Epithelial cell of proximal tubule (primary cell): ENCODE results near the gene APLN. TPM values are rescaled to one million over a fixed set of nuclear protein-coding genes. Genes with fewer than 3 reads are reported as not detected.

Experiments used
- DNase-seq: peaks from one replicate; pipeline ENCODE4 v3.0.0-alpha.2; 2011; ENCODE audit warnings: low read depth
- H3K4me3 ChIP-seq: 2 replicates; pipeline ENCODE4 v1.5.1; 2011; ENCODE audit warnings: low read depth, mild to moderate bottlenecking, low read length
- total RNA-seq: library from RNA; depleted of rRNA; stranded (reverse); fragments of >200 nt; gene quantifications from 2 replicates; pipeline ENCODE4 v1.2.3, GENCODE V29; 2015
- TF ChIP-seq, protein P1 (sequence below): conservative IDR thresholded peaks from 2 replicates; pipeline ENCODE4 v1.5.1; 2012; ENCODE audit warnings: low read depth, mild to moderate bottlenecking, low read length

APLN gene
- total RNA-seq, 1 donor from 2014 or later = 1.8 TPM

DNA sequence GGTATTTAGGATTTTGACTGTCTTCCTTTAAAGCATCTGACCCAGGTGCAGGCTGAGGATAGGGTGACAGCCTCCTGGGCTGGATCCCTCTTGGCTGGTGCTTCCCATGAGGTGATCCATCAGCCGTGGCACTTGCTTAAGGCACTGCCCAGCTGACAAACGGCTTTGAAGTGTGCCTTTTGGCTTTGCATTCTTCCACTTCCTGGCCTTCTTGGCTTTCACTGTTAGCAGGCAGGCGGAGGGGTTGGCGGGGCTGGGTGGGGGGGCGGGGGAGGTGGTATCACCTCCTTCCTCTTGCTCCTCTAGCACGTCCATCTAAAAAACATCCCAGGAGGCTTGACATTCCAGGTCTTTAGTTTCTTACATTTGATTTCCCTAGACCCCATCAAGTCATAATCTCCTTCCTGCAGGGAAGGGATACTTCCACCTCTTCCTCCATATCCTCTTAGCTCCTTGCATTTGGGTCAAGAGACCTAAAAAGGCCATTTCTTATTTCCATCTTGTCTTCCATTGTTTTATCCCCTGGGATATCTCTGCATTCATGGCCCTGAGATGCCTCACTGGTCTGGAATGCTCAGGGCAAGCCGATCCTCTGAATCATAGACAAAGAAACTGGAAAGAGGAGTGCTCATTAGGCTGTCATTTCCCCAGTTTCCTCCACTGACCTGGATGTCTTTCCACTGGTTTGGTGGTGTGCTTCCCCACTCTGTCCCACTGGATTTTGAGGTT is 11.3 kb upstream of the APLN start:
- TF ChIP-seq, protein P1, sequence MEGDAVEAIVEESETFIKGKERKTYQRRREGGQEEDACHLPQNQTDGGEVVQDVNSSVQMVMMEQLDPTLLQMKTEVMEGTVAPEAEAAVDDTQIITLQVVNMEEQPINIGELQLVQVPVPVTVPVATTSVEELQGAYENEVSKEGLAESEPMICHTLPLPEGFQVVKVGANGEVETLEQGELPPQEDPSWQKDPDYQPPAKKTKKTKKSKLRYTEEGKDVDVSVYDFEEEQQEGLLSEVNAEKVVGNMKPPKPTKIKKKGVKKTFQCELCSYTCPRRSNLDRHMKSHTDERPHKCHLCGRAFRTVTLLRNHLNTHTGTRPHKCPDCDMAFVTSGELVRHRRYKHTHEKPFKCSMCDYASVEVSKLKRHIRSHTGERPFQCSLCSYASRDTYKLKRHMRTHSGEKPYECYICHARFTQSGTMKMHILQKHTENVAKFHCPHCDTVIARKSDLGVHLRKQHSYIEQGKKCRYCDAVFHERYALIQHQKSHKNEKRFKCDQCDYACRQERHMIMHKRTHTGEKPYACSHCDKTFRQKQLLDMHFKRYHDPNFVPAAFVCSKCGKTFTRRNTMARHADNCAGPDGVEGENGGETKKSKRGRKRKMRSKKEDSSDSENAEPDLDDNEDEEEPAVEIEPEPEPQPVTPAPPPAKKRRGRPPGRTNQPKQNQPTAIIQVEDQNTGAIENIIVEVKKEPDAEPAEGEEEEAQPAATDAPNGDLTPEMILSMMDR = no peak
- peak; percentile 42 for DNase-seq
- no peak overlapping the region for H3K4me3 ChIP-seq

GRCh38 chrX:129663171-129663570 is 8.4 kb upstream of the APLN start:
- no peak overlapping the region for H3K4me3 ChIP-seq
- no peak for DNase-seq
- TF ChIP-seq, protein P1 = no peak

- TF ChIP-seq, protein P1 = no peak
- H3K4me3 ChIP-seq = no peak overlapping the region
- no peak for DNase-seq
These were observed 6.6 kb upstream of the APLN start for GRCh38 chrX:129661369-129661768.

GRCh38 chrX:129659861-129660260 is 5.1 kb upstream of the APLN start:
- H3K4me3 ChIP-seq = no peak overlapping the region
- TF ChIP-seq, protein P1 = no peak

DNA sequence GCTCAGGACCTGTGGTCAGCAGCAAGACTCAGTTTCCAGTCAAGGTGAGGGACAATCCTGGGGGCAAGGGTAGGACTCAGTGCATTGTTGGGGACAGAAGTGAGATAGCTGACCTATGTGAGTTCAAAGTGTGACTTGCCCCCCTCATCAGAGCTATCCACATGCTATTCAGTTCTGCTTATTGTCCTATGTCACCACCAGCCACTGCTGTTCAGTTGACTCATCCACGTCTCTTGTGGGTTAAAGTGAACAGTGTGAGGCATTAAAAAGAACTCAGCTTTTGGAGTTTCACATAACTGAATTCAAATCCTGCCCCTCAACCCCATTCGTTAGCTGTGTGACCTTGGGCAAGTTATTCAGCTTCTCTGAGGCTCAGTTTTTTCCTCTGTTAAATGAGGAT is 4.4 kb upstream of the APLN start:
- no peak overlapping the region for H3K4me3 ChIP-seq
- TF ChIP-seq, protein P1 = no peak
- DNase-seq = no peak

More at GRCh38 chrX:129659861-129660260, 5.1 kb upstream of the APLN start:
- DNase-seq = no peak

DNA sequence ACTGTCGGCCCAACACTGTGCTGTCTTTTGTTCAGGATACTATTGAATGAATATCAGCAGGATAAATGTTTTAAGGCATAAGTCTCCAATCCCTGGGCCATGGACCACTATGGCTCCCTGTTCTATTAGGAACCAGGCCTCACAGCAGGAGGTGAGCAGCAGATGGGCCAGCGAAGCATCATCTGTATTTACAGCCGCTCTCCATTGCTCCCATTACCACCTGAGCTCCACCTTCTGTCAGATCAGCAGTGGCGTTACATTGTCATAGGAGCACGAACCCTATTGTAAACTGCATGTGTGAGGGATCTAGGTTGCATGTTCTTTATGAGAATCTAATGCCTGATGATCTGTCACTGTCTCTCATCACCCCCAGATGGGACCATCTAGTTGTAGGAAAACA is 3.7 kb upstream of the APLN start:
- H3K4me3 ChIP-seq = no peak overlapping the region
- no peak for DNase-seq
- TF ChIP-seq, protein P1 = no peak
